ENCODE results near the gene CSHL1. TPM values are rescaled to one million over a fixed set of nuclear protein-coding genes. Genes with fewer than 3 reads are reported as not detected.
A peak's percentile ranks its signal among the peaks of the same experiment; 100 is the strongest.

Gene CSHL1
- total and polyA plus RNA-seq, 5 donors from 2014 or later, result not detected

DNA sequence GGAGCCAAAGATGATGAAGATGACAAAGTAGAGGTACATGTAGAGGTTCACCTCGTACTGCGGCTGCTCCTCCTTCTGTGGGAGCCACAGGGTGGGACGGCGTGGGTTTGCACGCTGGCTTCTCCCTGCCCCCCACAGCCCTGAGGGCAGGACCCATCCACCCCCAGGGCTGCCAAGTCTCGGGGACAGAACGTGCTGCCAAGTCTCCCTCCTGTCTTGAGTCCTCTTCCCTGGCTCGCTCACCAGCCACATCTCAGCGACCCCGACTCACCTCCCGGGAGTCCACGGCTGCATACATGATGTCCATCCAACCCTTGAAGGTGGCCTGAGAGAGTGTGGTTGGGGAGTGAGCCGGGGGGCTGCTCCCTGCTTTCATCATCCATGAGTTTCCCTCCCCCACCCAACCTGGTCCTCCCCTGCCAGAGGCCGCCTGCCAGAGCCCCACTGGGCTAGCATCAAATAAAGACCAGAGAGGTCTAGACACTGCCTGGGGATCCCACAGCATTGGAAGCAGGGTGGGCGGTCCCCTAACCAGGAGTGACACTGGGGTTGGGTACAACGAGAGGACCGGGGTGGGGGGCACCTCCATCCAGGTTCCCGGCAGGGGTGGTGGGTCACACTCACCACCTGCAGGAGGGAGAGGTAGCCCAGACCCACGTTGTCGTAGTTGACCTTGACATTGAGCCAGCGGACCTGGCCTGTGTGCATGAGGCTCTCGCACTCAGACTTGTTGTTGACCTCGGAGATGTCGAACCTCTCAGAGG lies 33.9 kb upstream of the CSHL1 start:
- Mint-ChIP-seq H3K9me3 (no peaks in the 10 kb centered on the region), H3K27ac (no peak overlapping the region), H3K27me3 (no peaks in the 10 kb centered on the region), H3K4me1 (peaks cover 0 to 19% (median 5%) of the 10 kb centered on the region in 4 donors), H3K4me3 (peak overlapping the region in 2 of 4 donors; percentile 29 to 35), H3K36me3 (no peaks in the 10 kb centered on the region)
- Histone ChIP-seq H3K36me3 (ENCODE audit: control insufficient read depth, insufficient read depth, low read length) (no peaks in the 10 kb centered on the region), H3K9me3 (ENCODE audit: control insufficient read depth in 2 of 2, low read length in 2 of 2) (no peaks in the 10 kb centered on the region), H3K4me3 (ENCODE audit: low read depth, low read length) (no peak overlapping the region), H3K27me3 (ENCODE audit: control insufficient read depth, insufficient read depth, low read length) (no peaks in the 10 kb centered on the region), H3K27ac (ENCODE audit: insufficient read depth, low read length, poor library complexity, severe bottlenecking) (no peak overlapping the region), H3K4me1 (ENCODE audit: control insufficient read depth, insufficient read depth, low read length, poor library complexity, severe bottlenecking) (peaks cover 15% of the 10 kb centered on the region)
- ATAC-seq (ENCODE audit: low read depth in 2 of 2) (no peak), DNase-seq (no peak)

DNA sequence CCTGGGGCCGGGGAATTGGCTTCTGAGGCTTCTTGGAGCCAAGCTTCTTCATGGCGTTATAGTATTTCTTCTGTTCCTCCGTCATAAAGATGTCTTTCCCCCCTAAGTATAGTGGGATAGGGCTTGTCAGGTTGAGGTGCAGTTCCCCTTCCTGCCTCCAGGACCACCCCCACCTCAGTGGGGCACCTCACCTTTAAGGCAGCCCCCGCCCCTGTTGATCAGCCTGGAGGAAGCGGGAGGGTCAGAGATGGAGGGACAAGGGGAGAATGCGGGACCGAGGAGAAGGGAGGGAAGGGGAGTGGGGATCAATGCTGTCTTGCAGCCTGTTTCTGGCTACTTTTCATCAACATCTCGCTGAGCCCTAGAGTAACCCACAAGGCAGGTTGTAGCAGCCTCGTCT lies 32.7 kb upstream of the CSHL1 start:
- Mint-ChIP-seq H3K4me1 (peaks cover 0 to 25% (median 7%) of the 10 kb centered on the region in 4 donors), H3K9me3 (no peaks in the 10 kb centered on the region), H3K27me3 (no peaks in the 10 kb centered on the region), H3K4me3 (no peak overlapping the region), H3K36me3 (no peaks in the 10 kb centered on the region), H3K27ac (no peak overlapping the region)
- no peak overlapping the region for H3K4me3 ChIP-seq (ENCODE audit: low read depth, low read length)
- peaks cover 15% of the 10 kb centered on the region for H3K4me1 ChIP-seq (ENCODE audit: control insufficient read depth, insufficient read depth, low read length, poor library complexity, severe bottlenecking)
- no peak overlapping the region for H3K27ac ChIP-seq (ENCODE audit: insufficient read depth, low read length, poor library complexity, severe bottlenecking)
- ATAC-seq (ENCODE audit: low read depth in 2 of 2) (no peak), DNase-seq (no peak)
- no peaks in the 10 kb centered on the region for H3K27me3 ChIP-seq (ENCODE audit: control insufficient read depth, insufficient read depth, low read length)
- no peaks in the 10 kb centered on the region for H3K36me3 ChIP-seq (ENCODE audit: control insufficient read depth, insufficient read depth, low read length)
- no peaks in the 10 kb centered on the region for H3K9me3 ChIP-seq (ENCODE audit: control insufficient read depth in 2 of 2, low read length in 2 of 2)

DNA sequence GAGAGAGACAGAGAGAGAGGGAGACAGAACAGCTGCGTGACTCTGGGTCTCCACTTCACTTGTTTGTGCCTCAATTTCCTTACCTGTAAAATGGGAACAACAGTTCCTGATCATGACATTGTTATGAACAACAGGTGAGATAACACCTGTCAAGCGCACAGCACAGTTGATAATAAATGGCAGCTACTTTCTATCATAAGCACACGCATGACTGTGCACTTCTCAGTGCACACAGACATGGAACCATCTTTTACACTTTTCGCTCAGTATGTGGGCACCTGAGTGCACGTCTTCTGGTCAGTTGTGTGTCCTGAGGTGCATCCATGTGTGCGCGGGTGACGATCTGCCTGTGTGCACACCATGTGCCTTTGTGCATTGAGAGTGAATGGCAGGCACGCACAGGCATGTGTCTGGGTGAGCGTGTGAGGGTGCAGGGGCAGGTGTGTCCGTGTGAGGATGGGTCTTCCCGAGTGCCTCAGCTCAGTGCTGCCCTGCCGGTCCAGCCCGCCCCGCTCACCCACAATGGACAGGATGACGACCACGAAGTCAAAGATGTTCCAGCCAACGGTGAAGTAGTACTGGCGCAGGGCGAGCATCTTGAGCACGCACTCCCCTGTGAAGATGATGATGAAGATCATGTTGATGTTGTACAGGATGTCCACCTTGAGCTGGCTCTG lies 31.4 kb upstream of the CSHL1 start:
- Histone ChIP-seq H3K4me3 (ENCODE audit: low read depth, low read length) (no peak overlapping the region), H3K27ac (ENCODE audit: insufficient read depth, low read length, poor library complexity, severe bottlenecking) (no peak overlapping the region), H3K4me1 (ENCODE audit: control insufficient read depth, insufficient read depth, low read length, poor library complexity, severe bottlenecking) (peaks cover 15% of the 10 kb centered on the region), H3K27me3 (ENCODE audit: control insufficient read depth, insufficient read depth, low read length) (no peaks in the 10 kb centered on the region), H3K9me3 (ENCODE audit: control insufficient read depth in 2 of 2, low read length in 2 of 2) (no peaks in the 10 kb centered on the region), H3K36me3 (ENCODE audit: control insufficient read depth, insufficient read depth, low read length) (no peaks in the 10 kb centered on the region)
- no peak for ATAC-seq (ENCODE audit: low read depth in 2 of 2)
- DNase-seq, result no peak
- no peaks in the 10 kb centered on the region for H3K36me3 Mint-ChIP-seq
- H3K27me3 Mint-ChIP-seq, result no peaks in the 10 kb centered on the region
- H3K4me3 Mint-ChIP-seq, result no peak overlapping the region
- H3K4me1 Mint-ChIP-seq, result peaks cover 0 to 27% (median 8%) of the 10 kb centered on the region in 4 donors
- peak overlapping the region in 1 of 3 donors; percentile 65 for H3K27ac Mint-ChIP-seq
- H3K9me3 Mint-ChIP-seq, result no peaks in the 10 kb centered on the region

DNA sequence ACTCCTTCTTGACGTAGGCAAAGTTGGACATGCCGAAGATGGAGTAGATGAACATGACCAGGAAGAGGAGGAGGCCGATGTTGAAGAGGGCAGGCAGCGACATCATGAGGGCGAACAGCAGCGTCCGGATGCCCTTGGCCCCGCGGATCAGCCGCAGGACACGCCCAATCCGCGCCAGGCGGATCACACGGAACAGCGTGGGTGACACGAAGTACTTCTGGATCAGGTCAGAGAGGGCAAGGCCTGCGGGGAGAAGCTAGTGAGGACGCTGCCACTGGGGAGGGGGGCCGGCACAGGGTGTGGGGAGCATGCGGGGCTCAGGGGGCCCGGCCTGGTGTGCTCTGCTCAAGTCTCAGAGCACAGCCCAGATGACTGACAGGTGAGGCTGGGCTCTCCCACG lies 30.7 kb upstream of the CSHL1 start:
- H3K27me3 ChIP-seq (ENCODE audit: control insufficient read depth, insufficient read depth, low read length), result no peaks in the 10 kb centered on the region
- H3K36me3 ChIP-seq (ENCODE audit: control insufficient read depth, insufficient read depth, low read length), result no peaks in the 10 kb centered on the region
- H3K4me1 Mint-ChIP-seq, result peaks cover 0 to 26% (median 5%) of the 10 kb centered on the region in 4 donors
- H3K9me3 ChIP-seq (ENCODE audit: control insufficient read depth in 2 of 2, low read length in 2 of 2), result no peaks in the 10 kb centered on the region
- DNase-seq (no peak), ATAC-seq (ENCODE audit: low read depth in 2 of 2) (no peak)
- H3K27me3 Mint-ChIP-seq, result no peaks in the 10 kb centered on the region
- no peak overlapping the region for H3K4me3 Mint-ChIP-seq
- no peak overlapping the region for H3K4me3 ChIP-seq (ENCODE audit: low read depth, low read length)
- H3K27ac Mint-ChIP-seq, result no peak overlapping the region
- H3K4me1 ChIP-seq (ENCODE audit: control insufficient read depth, insufficient read depth, low read length, poor library complexity, severe bottlenecking), result peaks cover 11% of the 10 kb centered on the region
- no peak overlapping the region for H3K27ac ChIP-seq (ENCODE audit: insufficient read depth, low read length, poor library complexity, severe bottlenecking)
- no peaks in the 10 kb centered on the region for H3K36me3 Mint-ChIP-seq
- H3K9me3 Mint-ChIP-seq, result no peaks in the 10 kb centered on the region

DNA sequence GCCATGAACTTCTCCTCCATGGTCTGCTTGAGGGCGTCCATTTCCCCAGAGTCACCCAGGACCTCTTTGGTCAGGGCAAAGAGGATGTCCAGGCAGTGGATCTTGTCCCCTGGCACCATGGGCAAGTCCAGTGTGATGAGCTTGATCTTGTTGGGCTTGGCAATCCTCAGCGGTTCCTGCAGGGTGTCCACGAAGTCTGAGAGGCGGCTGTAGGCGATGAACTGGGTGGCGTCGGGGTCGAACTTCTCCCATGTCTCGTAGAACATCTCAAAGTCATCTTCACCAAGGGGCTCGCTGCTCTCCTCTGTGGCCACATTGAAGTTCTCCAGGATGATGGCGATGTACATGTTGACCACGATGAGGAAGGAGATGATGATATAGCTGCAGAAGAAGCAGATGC lies 30.1 kb upstream of the CSHL1 start:
- H3K36me3 ChIP-seq (ENCODE audit: control insufficient read depth, insufficient read depth, low read length), result no peaks in the 10 kb centered on the region
- no peak overlapping the region for H3K4me3 ChIP-seq (ENCODE audit: low read depth, low read length)
- no peaks in the 10 kb centered on the region for H3K36me3 Mint-ChIP-seq
- DNase-seq (no peak), ATAC-seq (ENCODE audit: low read depth in 2 of 2) (no peak)
- H3K27ac ChIP-seq (ENCODE audit: insufficient read depth, low read length, poor library complexity, severe bottlenecking), result no peak overlapping the region
- H3K4me1 ChIP-seq (ENCODE audit: control insufficient read depth, insufficient read depth, low read length, poor library complexity, severe bottlenecking), result peaks cover 5% of the 10 kb centered on the region
- no peaks in the 10 kb centered on the region for H3K27me3 Mint-ChIP-seq
- no peak overlapping the region for H3K27ac Mint-ChIP-seq
- no peaks in the 10 kb centered on the region for H3K9me3 Mint-ChIP-seq
- H3K27me3 ChIP-seq (ENCODE audit: control insufficient read depth, insufficient read depth, low read length), result no peaks in the 10 kb centered on the region
- no peaks in the 10 kb centered on the region for H3K9me3 ChIP-seq (ENCODE audit: control insufficient read depth in 2 of 2, low read length in 2 of 2)
- H3K4me3 Mint-ChIP-seq, result no peak overlapping the region
- H3K4me1 Mint-ChIP-seq, result peaks cover 0 to 22% (median 4%) of the 10 kb centered on the region in 4 donors

DNA sequence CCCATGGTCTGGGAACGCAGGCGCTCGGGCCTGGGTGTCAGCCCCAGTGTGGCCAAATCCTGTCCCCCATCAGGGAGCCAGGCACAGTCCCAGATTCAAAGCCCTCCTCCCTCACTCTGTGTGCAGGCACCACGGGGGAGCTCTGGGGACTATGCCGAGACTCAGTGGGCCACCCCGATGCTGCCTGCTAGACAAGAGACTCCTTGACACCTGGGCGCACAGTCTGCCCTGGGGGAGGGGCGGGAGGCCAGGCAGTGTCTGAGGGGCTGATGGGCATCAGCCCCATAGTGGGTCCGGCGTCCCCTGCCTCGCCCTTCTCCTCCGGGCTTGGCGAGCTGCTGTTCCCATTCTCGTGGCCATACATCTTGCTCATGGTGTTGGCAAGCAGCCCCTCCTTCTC lies 29.5 kb upstream of the CSHL1 start:
- H3K36me3 ChIP-seq (ENCODE audit: control insufficient read depth, insufficient read depth, low read length), result no peaks in the 10 kb centered on the region
- Mint-ChIP-seq H3K27me3 (no peaks in the 10 kb centered on the region), H3K36me3 (no peaks in the 10 kb centered on the region), H3K27ac (no peak overlapping the region), H3K4me3 (no peak overlapping the region), H3K9me3 (no peaks in the 10 kb centered on the region), H3K4me1 (peaks cover 0 to 17% (median 5%) of the 10 kb centered on the region in 4 donors)
- no peaks in the 10 kb centered on the region for H3K9me3 ChIP-seq (ENCODE audit: control insufficient read depth in 2 of 2, low read length in 2 of 2)
- ATAC-seq (ENCODE audit: low read depth in 2 of 2), result no peak
- no peak overlapping the region for H3K4me3 ChIP-seq (ENCODE audit: low read depth, low read length)
- DNase-seq, result no peak
- H3K27ac ChIP-seq (ENCODE audit: insufficient read depth, low read length, poor library complexity, severe bottlenecking), result no peak overlapping the region
- H3K4me1 ChIP-seq (ENCODE audit: control insufficient read depth, insufficient read depth, low read length, poor library complexity, severe bottlenecking), result no peaks in the 10 kb centered on the region
- H3K27me3 ChIP-seq (ENCODE audit: control insufficient read depth, insufficient read depth, low read length), result no peaks in the 10 kb centered on the region

DNA sequence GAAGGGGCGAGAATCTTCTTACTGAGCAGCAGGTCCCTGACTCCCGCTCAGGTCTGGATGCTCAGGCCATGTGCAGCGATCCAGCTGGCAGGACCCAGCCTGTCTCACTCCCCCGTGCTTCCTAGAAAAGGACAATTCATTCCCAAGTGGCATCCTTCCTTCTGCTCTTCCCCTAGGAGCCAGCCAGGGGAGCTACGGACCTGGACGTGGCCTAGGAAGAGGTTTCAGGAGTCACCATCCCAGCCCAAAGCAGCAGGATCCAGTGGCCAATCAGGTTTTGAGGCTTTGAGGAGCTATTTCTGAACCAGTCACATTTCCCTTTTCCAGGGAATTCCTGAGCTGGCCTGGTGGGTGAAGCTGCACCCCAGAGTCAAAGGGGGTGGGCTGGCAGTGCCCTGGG lies 28.8 kb upstream of the CSHL1 start:
- Mint-ChIP-seq H3K27me3 (no peaks in the 10 kb centered on the region), H3K27ac (no peak overlapping the region), H3K36me3 (no peaks in the 10 kb centered on the region), H3K9me3 (no peaks in the 10 kb centered on the region), H3K4me1 (peaks cover 0 to 10% (median 5%) of the 10 kb centered on the region in 4 donors), H3K4me3 (no peak overlapping the region)
- H3K4me3 ChIP-seq (ENCODE audit: low read depth, low read length), result no peak overlapping the region
- H3K27ac ChIP-seq (ENCODE audit: insufficient read depth, low read length, poor library complexity, severe bottlenecking), result no peak overlapping the region
- H3K9me3 ChIP-seq (ENCODE audit: control insufficient read depth in 2 of 2, low read length in 2 of 2), result no peaks in the 10 kb centered on the region
- H3K4me1 ChIP-seq (ENCODE audit: control insufficient read depth, insufficient read depth, low read length, poor library complexity, severe bottlenecking), result no peaks in the 10 kb centered on the region
- no peaks in the 10 kb centered on the region for H3K36me3 ChIP-seq (ENCODE audit: control insufficient read depth, insufficient read depth, low read length)
- H3K27me3 ChIP-seq (ENCODE audit: control insufficient read depth, insufficient read depth, low read length), result no peaks in the 10 kb centered on the region
- no peak for ATAC-seq (ENCODE audit: low read depth in 2 of 2)
- no peak for DNase-seq

DNA sequence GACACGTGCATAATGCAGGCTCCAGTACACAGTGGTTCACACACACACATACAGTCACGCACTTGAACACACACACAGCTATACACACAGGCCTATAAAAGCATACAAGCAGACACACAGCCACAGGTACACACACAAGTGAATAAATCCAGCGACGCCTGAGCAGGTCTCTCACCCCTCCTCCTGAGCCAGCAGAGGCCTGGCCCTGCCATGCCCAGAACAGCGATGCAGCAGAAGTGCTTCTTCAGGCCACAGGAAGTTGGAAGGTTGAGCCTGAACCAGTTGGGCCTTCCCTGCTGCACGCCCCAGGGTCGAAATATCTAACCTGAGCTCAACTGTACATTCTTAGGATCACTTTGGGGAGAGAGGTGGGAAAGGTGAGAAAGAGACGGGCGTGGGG lies 28.3 kb upstream of the CSHL1 start:
- Histone ChIP-seq H3K4me1 (ENCODE audit: control insufficient read depth, insufficient read depth, low read length, poor library complexity, severe bottlenecking) (no peaks in the 10 kb centered on the region), H3K27me3 (ENCODE audit: control insufficient read depth, insufficient read depth, low read length) (no peaks in the 10 kb centered on the region), H3K27ac (ENCODE audit: insufficient read depth, low read length, poor library complexity, severe bottlenecking) (no peak overlapping the region), H3K9me3 (ENCODE audit: control insufficient read depth in 2 of 2, low read length in 2 of 2) (no peaks in the 10 kb centered on the region), H3K36me3 (ENCODE audit: control insufficient read depth, insufficient read depth, low read length) (no peaks in the 10 kb centered on the region), H3K4me3 (ENCODE audit: low read depth, low read length) (no peak overlapping the region)
- Mint-ChIP-seq H3K36me3 (no peaks in the 10 kb centered on the region), H3K4me1 (peaks cover 0 to 9% (median 5%) of the 10 kb centered on the region in 4 donors), H3K27me3 (no peaks in the 10 kb centered on the region), H3K9me3 (no peaks in the 10 kb centered on the region), H3K4me3 (peak overlapping the region in 1 of 4 donors; percentile 43), H3K27ac (peak overlapping the region in 1 of 3 donors; percentile 75)
- DNase-seq (no peak), ATAC-seq (ENCODE audit: low read depth in 2 of 2) (no peak)

Data from CD4-positive, CD25-positive, alpha-beta regulatory T cell (primary cell).